Activated CD8-positive, alpha-beta memory T cell treated with anti-CD3 and anti-CD28 coated beads for 24 hours (primary cell): ENCODE measurements around the gene NFIA.

Experiments used
- DNase-seq: peaks from one replicate; pipeline ENCODE4 v3.0.0-alpha.2; 2020

The NFIA gene

GRCh38 chr1:61085206-61085982 lies 3.0 kb downstream of the NFIA start:
- DNase-seq: no peak

- no peak for DNase-seq
Observed at GRCh38 chr1:61085983-61086644, 3.8 kb downstream of the NFIA start.

- DNase-seq: no peak
Observed at GRCh38 chr1:61087571-61087970, 5.2 kb downstream of the NFIA start.

- DNase-seq: no peak
Observed at GRCh38 chr1:61088163-61088974, 6.0 kb downstream of the NFIA start.

- DNase-seq: no peak
Observed at GRCh38 chr1:61089338-61089737, 7.0 kb downstream of the NFIA start.

- no peak for DNase-seq
Observed at GRCh38 chr1:61089741-61090140, 7.4 kb downstream of the NFIA start.

GRCh38 chr1:61090546-61091202 lies 8.3 kb downstream of the NFIA start:
- no peak for DNase-seq

- no peak for DNase-seq
Observed at GRCh38 chr1:61091455-61091854, 9.1 kb downstream of the NFIA start.

GRCh38 chr1:61092642-61093041 lies 10.3 kb downstream of the NFIA start:
- no peak for DNase-seq

- no peak for DNase-seq
Observed at GRCh38 chr1:61093525-61094137, 11.3 kb downstream of the NFIA start.

GRCh38 chr1:61094677-61095469 lies 12.5 kb downstream of the NFIA start:
- DNase-seq: no peak

GRCh38 chr1:61095470-61095812 lies 13.1 kb downstream of the NFIA start:
- DNase-seq: no peak

- no peak for DNase-seq
Observed at GRCh38 chr1:61097317-61097716, 15.0 kb downstream of the NFIA start.

GRCh38 chr1:61097722-61098121 lies 15.4 kb downstream of the NFIA start:
- DNase-seq: no peak

GRCh38 chr1:61098333-61098732 lies 16.0 kb downstream of the NFIA start:
- no peak for DNase-seq

GRCh38 chr1:61098906-61099437 lies 16.6 kb downstream of the NFIA start:
- no peak for DNase-seq

GRCh38 chr1:61100578-61100977 lies 18.2 kb downstream of the NFIA start:
- no peak for DNase-seq

GRCh38 chr1:61101536-61101935 lies 19.2 kb downstream of the NFIA start:
- no peak for DNase-seq

- DNase-seq: no peak
Observed at GRCh38 chr1:61102041-61102440, 19.7 kb downstream of the NFIA start.

- no peak for DNase-seq
Observed at GRCh38 chr1:61102621-61103020, 20.3 kb downstream of the NFIA start.

GRCh38 chr1:61104220-61104671 lies 21.9 kb downstream of the NFIA start:
- no peak for DNase-seq

- no peak for DNase-seq
Observed at GRCh38 chr1:61107638-61108037, 25.3 kb downstream of the NFIA start.
